ENCODE results near the gene RNH1.

DNA sequence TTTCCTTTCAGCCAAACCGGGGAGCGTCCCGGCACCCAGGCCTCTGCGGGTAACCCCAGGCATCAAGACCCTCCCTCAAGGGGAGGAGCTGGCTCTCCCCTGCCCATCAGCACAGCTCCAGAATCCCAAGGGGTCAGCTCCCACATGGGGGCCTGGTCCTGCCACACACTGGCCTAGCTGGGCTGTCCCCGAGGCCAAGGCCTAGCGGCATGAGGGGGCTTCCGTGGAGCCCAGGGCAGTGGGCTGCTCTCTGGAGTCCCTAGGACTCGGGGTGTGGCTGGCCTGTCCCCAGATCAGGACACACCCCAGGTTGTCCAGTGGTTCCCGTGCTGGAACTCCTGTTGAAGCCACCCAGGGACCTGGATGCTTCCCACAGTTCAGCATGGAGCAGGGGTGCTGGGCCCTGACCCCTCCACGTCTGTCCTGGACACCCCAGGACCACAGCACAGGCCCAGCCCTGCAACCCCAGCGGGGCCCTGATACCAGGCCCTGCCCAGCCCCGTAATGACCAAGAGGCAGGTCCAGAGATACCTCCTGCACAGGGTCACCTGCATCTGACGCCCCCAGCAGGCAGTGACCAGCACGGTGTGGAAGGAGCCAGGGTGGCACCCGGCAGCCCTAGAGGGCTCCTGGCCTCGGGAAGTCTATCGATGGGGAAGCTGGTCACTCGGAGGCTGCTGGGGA is 22.8 kb upstream of the RNH1 start:
- TF ChIP-seq EZH2 (IDR thresholded peaks at IDR 0.05; ENCODE audit: insufficient read depth, poor library complexity, severe bottlenecking) = no peak
- no peak for TF ChIP-seq EZH2phosphoT487 (IDR thresholded peaks at IDR 0.05; ENCODE audit: insufficient read depth, low read depth)
